GM18511 (cell line): ENCODE results near the gene DOK6.
"Not testable (repeated sequence)": the region's sequence is repeated elsewhere in the genome, so short reads cannot be mapped to it uniquely, and the experiment has no call there.

ENCODE experiments used
- ATAC-seq: cut with Tn5 transposase; IDR thresholded peaks from one replicate; pipeline ENCODE4 v1.9.1; 2021; ENCODE audit warnings: mild to moderate bottlenecking, moderate library complexity; ENCODE audit not compliant: unreplicated experiment

DOK6 gene

DNA sequence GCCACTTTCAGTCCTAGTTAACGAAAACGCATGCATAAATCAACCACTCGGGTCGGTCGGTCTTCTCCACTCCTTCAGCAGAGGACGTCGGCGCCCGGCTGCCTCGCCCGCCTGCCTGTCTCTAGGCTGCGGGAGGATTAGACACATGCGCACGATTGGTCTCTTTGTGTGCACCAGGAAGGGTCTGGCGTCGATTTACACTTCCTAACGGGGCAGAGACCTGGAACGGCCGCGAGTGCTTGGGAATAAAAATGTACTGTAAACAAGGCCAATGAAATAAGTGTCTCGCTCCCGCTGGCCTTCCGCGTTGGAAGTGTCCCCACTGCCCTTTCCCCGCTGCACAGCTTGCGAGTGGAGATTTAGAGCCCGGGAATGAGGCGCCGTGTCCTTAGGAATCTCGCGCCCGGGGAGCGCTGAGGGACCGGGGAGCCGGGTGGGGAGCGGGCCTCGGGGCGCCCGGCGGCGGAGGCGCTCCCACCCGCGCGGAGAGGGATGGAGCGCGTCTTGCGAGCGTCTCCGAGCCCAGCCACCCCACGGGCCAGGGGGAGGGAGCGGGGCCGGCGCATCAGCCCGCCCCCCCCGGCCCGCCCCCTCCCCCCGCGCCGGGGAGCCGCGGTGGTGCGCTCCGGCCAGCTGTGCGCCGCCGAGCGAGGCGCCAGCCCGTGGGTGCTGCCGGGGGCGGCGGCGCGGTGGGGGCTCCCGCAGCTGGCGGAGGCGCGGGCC is at the start of gene DOK6:
TSS of gene DOK6 (plus strand) at position 636 of the 723 bp plus-strand sequence.
- ATAC-seq = no peak

DNA sequence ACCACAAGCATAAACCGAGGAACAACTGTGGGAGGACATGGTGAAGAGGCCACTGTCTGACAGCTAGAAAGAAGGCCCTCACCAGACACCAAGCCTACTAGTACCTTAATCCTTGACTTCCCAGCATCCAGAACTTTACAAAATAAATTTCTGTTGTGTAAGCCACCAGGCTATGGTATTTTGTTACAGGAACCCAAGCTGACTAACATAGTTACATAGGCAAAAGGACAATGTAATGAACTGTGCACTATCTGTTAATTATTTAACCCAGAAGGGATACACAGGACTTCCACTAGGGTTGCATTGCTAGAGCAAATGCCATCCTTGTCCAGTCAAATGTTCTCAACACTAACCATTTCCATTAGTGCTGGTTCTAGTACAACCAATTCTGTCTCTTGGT is 47.7 kb upstream of the DOK6 start:
- no peak for ATAC-seq

DNA sequence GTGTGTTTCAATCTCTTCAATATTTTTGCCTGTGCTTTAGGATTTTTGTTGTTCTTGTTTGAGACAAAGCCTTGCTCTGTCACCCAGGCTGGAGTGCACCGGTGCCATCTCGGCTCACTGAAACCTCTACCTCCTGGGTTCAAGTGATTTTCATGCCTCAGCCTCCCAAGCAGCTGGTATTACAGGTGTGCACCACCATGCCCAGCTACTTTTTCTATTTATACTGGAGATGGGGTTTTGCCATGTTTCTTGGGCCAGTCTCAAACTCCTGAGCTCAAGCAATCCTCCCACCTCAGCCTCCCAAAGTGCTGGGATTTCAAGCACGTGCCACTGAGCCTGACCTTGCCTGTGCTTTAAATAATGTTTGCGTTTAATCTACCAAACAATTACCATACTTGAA is 43.1 kb upstream of the DOK6 start:
- no peak for ATAC-seq

DNA sequence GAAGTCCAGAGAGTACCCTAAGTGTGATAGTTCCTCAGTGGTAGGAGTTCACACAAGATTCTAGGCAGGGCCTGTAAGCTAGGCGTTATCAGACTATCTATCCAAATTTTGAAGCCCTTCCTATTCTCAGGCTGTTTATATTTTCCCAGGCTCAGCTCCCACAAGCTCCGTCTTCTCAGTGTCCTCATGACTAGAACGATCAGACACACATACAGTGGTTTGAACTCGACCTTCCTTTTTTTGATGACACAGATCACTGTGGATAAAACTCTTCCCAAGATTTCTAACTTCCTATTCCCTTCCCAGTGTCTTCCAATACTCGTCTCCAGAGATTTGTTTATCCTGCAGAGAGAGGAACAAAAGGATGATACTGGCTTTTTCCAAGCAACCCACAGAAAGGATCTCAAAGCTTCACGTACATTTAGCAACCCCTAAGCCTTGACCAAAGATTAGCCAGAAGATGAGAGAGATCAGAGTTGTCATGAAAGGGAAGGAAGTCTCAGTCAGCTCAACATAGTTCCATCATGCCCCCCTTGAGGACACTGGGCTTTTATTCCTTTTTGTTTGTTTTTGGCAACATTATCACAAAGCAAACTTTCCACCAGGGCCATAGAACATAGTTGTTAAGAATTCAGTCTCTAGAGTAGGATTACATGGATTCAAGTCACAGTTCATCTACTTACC is 42.3 kb upstream of the DOK6 start:
- no peak for ATAC-seq

DNA sequence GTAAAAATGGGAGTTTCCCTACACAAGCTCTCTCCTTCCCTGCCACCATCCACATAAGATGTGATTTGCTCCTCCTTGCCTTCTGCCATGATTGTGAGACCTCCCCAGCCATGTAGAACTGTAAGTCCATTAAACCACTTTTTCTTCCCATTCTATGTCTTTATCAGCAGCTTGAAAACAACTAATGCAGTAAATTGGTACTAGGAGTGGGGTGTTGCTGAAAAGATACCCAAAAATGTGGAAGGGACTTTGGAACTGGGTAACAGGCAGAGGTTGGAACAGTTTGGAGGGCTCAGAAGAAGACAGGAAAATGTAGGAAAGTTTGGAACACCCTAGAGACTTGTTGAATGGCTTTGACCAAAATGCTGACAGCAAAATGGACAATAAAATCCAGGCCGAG is 40.9 kb upstream of the DOK6 start:
- not testable (repeated sequence) for ATAC-seq

DNA sequence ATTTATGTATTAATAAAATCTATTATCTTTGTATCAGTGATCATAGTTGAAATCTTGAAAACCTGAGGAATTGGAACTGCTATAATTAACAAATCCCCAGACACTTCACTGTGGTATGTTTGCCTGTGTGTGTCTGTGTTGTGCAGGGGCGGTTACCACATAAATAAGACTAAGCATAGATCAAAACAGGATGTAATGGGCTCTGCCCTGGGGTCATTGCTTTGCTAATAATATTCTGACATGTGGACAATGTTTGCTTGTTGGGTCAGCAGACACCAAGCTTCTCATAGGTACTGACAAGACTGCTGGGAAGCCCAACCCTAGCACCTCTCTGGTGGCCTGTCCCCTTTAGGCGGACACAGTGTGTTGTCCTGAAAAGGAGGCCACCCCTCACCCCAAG is 35.8 kb upstream of the DOK6 start:
- ATAC-seq = no peak

DNA sequence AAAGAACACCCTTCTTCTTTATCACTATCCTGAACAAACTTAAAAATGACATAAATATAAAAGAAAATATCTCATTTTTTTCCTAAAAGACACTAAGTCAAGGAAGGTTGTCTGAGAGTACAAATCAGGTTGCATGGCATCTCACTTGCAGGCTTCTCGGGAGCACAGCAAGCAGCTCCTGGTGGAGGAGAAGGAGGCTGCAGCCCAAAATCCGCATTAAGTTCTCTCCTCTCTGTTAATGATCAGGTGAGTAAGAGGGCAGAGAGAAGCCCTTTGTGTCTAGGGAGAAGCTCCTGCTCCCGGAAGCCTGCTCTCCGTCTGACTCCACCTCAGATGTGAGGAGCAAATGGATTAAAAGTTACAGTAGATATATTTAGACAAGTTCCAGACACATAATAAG is 35.0 kb upstream of the DOK6 start:
- ATAC-seq = no peak

DNA sequence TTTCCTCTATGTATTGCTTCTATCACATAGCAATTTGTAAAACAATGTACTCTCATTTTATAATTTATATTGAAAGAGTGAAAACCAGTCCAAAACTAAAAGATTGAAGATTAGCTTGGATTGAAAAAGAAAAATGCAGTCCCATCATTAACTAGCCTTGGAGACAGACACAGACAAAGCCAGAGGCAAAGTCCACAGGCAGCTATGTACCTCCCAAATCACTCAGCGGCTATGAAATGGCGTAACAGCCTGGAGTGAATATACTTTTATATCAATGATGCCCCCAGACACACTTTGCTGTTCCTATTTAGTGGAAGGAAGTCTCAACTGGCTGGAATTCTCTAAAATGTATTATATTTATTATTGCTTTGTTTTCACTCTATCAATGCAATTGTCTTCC is 33.6 kb upstream of the DOK6 start:
- no peak for ATAC-seq

DNA sequence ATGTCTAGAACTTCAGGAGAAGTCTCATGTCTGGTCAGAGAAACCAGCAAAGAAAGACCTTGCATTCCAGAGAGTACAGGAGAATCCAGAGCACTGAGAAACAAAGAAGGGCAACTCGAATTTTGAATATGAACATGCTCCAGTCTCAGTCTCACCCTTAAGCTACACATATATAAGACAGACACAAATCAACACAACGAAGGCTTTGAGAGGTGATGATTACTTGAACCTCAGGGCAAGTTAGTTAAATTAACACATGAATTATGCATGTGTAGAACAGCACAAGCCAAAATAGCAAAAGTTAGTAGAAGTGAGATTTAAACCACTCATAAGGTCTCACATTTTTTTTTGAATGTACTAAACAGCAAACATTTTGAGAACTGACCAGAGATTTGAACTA is 29.0 kb upstream of the DOK6 start:
- ATAC-seq = no peak

DNA sequence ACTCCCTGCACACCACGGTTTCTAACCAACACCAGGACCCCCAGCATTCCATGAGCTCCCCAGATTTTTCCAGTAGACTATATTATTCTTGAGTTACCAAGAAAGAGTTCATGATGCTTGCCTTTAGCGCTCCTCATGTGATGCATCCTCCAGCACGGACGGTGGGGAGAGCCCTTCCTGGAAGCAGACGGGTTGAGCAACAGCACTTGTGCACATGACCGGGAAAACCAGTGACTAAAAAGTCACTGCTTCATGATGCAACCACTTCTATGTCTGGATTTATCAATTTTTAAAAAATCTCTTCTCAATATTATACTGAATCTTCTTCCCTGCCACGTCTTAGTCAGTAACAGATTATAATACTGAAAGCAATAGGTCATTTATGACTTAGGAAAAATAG is 20.4 kb upstream of the DOK6 start:
- no peak for ATAC-seq

DNA sequence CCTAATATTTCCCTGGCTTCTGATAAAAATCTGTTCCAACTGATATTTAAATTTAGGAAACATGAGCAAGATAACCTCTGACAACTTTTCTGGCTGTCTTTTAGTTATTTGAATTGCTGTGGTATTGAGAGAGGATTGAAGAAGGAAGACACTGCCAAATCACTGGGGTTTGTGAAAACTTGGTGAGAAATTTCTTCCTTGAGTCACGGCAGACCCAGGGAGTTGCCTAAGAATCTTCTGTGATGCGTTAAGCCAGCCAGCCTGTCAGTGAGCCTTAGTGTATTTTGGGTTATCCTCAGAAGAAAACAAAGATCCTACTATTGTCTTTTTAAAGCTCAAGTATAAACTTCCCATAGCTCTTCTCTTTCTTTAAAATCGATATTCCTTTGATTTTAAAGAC is 17.5 kb upstream of the DOK6 start:
- no peak for ATAC-seq

DNA sequence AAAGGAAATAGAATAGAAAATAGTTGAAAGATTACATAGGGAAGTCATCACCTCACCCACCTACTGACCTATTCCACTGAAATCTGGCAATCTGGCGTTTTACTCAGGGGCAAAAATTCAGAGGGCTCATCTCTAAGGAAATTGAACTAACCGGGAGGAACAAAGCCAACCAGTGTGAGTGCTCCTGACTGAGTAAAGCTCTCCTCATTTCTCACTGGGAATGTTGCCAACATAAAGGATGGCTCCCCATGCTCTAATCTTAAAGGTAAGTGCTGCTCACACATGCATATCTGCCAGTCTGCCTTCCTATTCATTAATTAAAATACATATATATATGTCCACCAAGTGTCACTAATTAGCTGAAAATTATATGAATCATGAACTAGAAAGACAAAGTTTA is 13.5 kb upstream of the DOK6 start:
- no peak for ATAC-seq

DNA sequence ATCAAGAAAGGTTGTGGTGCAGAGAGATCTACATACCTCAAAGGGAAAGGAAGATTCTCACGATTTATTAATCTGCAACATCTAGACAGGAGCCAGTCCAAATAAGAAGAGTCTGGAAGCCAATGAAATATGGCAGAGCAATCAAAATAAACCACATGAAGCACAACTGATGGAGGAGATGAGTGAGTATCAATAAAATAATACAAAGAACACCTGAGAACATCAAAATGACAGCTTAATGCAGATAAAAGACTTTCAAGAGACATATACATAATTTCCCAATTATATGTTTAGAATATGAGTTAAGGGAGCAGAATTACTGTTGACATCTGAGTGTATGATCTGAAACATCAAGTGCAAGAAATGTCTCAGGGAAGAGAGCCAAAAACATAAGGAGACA is 12.5 kb upstream of the DOK6 start:
- ATAC-seq = no peak

DNA sequence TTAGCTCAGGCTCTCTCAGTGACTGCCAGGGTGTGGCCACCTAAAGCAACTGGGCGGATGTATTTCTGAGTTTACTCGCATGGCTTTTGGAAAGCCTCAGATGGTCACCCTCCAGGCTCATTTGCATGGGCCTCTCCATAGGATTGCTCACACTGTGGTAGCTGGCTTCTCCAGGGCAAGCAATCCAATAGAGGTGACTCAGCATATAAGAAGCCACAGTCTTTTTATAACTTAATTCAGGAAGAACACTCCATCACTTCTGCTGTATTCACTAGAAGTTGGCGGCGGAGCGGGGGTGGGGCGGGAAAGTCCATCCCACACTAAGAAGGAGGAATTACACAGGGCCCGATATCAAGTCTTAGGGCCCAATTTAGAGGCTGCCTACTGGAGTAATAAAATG is 3.6 kb upstream of the DOK6 start:
- no peak for ATAC-seq

DNA sequence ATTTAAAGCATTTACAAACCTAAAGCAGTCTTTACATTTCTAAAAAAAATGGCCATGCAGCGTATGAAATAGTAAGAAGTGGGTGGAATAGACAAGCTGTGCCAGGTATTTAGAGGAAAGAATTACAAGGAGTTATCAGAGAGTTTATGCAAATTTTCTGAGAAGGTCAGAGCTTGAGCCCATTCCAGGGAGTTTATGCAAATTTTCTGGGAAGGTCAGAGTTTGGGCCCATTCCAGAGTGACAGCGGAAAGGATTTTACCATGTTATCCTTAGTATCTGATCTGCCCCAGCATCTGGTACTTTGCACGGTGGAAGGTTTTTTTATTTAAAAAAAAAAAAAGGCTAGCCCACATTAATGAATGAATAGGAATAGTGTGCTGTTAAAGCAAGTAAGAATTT is 1.4 kb upstream of the DOK6 start:
- ATAC-seq = no peak

DNA sequence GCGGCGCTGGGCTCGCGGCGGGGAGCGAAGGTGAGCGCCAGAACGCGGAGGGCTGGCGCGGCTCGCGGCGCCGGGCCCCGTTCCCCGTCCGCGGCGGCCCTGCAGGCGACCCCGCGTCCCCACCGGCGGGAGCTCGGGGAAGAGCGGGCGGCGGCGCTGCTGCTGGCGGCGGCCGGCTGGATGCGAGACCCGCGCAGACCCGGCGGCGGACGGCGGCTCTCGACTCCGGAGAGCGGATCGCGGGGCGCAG is 213 bp downstream of the DOK6 start:
- ATAC-seq = no peak

DNA sequence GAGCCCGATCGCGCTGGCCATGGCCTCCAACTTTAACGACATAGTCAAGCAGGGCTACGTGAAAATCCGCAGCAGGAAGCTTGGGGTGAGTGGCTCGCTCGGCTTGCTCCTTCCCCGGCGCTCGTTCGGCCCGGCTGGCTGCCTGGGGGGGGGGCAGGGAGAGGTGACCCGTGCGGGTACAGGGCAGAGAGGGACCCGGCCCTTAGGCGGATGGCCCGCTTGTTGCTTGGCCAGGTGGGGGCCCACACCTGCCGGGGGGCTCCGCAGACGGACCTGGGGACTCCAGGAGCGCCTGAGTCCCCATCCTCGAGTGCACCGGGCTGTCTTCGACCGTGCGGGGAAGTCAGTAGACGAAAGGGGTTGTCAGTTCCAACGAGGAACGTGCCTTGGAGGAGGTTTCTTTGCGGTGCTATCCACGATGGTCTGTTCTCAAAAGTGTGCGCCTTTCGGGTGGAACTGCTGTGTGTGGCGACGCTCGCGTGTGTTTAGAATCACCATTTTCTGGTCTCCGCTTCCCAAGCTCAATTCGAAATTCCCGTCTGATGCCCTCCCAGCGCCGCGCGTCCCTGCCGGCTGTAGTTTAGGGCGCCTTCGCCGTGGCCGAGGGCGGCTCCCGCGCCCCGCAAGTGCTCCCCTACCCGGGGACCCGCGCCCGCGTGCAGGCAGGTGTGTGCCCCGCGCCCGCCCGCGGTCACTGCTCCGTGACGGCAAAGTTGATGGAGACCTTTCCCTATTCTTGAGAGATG is 711 bp downstream of the DOK6 start:
- no peak for ATAC-seq

DNA sequence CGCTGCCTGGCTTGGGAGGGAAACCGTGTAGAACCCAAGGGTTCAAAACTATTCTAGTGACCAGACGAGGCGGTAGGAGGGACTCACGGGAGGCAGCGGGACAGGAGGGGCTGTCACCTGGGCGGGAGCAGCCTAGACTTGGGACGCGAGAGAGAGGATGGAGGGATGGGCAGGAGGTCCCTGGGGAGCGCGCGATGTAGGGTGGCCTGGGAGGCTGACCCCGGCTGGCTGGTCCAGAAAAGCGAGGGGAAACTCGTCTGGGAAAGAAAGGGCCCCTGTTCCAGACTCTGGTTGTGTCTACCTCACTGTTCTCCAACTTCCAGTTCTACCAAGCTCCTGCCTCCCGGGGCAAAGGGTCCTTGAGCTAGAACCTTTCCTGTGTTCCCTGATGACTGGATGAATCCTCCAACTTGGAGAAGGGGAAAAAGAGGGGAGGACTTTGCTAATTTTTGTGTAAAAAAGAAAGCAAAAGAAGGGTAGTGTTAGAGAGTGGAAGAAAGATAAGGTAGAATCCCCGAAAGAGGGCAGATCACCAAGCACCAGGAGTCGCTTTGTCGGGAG is 1.4 kb downstream of the DOK6 start:
- ATAC-seq = no peak

DNA sequence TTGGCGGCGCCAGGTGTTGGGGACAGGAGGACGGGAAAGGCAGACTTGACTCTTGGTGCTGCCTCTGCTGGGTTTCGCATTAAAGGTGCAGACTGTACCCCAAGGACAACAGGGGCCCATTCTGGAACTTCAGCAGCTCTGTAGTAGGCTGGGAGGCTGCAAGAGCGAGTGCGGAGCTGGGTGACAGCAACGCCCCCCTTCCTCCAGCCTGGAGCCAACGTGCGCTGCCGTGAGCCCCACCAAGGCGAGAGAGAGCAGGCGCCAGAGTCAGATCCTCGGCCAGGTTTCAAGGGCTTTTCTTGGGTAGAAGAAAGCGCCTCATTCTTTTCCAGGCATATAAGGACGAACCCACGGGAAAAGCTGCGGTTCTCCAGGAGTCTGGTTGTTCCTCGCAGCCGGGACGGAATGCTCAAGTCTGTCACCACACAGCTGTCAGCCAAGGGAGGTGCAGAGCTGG is 1.9 kb downstream of the DOK6 start:
- ATAC-seq = no peak

DNA sequence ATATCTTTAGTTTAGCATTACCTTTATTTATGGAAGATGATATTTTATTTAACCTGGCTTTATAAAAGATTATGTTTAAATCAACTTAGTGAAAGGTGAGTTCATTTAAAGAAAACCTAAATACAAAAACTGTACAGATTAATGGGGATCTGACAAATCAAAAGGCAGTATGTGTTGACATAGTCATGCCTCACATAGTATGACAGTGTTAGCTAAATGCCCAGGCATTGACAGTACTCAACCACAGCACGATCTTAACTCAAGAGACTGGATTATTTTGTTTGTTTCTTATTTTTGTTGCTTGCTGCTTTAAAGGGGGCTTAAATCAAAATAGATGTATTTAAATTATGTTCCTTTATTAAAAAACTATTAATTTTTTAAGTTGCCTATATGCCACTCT is 7.8 kb downstream of the DOK6 start:
- no peak for ATAC-seq

DNA sequence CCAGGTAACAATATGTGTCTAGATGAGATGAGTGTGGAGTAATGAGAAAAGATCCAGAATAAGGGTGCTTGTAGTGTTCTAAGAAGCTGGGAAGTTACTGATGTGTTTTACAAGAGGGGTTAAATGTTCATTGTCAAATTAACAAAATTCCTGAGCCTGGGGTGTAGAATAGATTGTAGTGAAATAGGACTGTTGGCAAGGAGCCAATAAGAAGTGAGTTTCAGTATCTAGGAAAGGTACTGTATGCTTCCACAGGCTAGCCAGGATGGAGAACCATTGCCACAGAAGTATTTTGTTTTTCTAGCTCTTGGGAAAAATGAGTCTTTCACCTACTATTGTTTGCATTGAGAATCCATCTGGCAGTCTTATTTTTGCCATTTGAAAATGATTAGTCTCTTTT is 10.5 kb downstream of the DOK6 start:
- ATAC-seq = no peak

DNA sequence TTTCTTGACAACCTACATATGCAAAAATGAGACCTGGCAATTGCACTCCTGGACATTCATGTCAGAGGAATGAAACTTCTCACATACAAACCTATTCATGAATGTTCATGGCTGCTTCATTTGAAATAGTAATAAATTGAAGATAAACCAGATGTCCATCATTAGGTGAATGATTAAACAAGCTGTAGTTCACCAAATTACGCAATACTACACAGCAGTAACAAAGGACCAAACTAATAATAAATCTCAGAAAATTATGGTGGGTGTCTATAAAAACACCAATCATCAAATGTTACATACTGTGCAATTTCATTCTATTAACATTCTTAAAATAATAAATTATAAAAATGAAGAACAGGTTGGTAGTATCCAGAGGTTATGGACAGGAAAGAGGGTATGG is 13.5 kb downstream of the DOK6 start:
- no peak for ATAC-seq
